ENCODE measurements around the gene TSPAN14. TPM values are rescaled to one million over a fixed set of nuclear protein-coding genes. Genes with fewer than 3 reads are reported as not detected.

The TSPAN14 gene
- total and polyA plus RNA-seq, 2 experiments from 2014 or later = 65.9 to 104 TPM

DNA sequence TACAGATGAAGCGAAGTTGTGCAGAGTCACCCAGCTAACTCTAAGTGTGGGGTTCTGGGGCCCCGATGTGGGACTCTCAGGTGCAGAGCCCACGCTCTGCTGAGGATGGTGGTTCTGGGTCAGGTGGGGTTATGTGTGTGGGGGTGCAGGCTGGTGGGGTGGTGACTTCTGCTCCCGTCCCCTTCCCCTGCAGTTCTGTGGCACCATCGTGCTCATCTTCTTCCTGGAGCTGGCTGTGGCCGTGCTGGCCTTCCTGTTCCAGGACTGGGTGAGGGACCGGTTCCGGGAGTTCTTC, 54.9 kb downstream of the TSPAN14 start:
- H3K9me2 ChIP-seq (replicated peaks; ENCODE audit: insufficient read depth) = no peaks in the 10 kb centered on the region
- H4K20me1 ChIP-seq (ENCODE audit: insufficient read depth, poor library complexity, severe bottlenecking) = peaks cover 3% of the 10 kb centered on the region
- H3K27me3 ChIP-seq = no peaks in the 10 kb centered on the region
- H3K4me1 ChIP-seq (ENCODE audit: insufficient read depth) = peaks cover 34% of the 10 kb centered on the region
- H3K4me3 ChIP-seq = no peak overlapping the region
- WGBS (ENCODE audit: low lambda C conversion rate, missing lambda C conversion rate) = 97% methylated on average over 8 of the region's 8 CpGs
- no peak for DNase-seq (ENCODE audit: low spot score)
- no peak overlapping the region for H2AFZ ChIP-seq
- H3K79me2 ChIP-seq = peaks cover 44% of the 10 kb centered on the region
- no peak overlapping the region for H3K27ac ChIP-seq
- TF ChIP-seq, protein P1, sequence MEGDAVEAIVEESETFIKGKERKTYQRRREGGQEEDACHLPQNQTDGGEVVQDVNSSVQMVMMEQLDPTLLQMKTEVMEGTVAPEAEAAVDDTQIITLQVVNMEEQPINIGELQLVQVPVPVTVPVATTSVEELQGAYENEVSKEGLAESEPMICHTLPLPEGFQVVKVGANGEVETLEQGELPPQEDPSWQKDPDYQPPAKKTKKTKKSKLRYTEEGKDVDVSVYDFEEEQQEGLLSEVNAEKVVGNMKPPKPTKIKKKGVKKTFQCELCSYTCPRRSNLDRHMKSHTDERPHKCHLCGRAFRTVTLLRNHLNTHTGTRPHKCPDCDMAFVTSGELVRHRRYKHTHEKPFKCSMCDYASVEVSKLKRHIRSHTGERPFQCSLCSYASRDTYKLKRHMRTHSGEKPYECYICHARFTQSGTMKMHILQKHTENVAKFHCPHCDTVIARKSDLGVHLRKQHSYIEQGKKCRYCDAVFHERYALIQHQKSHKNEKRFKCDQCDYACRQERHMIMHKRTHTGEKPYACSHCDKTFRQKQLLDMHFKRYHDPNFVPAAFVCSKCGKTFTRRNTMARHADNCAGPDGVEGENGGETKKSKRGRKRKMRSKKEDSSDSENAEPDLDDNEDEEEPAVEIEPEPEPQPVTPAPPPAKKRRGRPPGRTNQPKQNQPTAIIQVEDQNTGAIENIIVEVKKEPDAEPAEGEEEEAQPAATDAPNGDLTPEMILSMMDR (IDR thresholded peaks at IDR 0.05; ENCODE audit: poor library complexity) = no peak
- TF ChIP-seq EZH2 (IDR thresholded peaks at IDR 0.05; ENCODE audit: borderline replicate concordance) (no peak), EZH2phosphoT487 (IDR thresholded peaks at IDR 0.05; ENCODE audit: low read depth, severe bottlenecking, unreplicated experiment) (no peak)
- H3K4me2 ChIP-seq = no peak overlapping the region
- H3K36me3 ChIP-seq (replicated peaks; ENCODE audit: insufficient read depth, low read depth) = peaks cover 6% of the 10 kb centered on the region
- H3K9me3 ChIP-seq (ENCODE audit: low read depth) = no peaks in the 10 kb centered on the region

DNA sequence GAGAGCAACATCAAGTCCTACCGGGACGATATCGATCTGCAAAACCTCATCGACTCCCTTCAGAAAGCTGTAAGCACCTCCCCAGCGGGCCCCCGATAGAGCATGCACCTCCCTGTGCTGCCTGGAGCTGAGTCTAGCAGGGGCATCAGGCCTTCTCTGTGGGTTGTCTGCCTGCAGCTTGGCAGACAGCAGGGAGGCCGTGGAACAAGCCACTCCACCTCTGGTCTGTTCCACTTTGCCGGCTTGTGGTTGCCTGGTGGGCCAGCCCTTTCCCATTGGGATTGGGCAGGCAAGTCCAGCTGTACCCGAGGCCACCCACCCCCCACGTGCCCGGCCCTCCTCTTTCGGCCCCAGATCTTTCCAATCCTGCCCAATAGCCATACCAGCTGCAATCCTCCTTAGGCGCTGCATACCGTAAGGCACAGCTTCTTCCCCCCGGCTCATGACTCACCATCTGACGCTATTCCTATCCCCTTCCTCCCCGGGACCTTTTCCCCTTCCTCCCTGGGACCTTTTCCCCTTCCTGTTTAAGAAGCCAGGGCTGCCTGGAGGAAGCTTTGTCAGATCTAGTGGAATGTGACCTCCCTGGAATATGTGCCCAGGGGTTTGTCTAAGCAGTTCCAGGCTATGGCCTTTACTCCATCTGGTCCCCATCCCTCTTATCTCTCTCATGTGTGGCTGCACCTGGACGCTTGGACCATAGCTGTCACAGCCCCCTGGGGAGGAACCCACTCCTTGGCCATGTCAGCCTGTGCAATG, 55.5 kb downstream of the TSPAN14 start:
- no peak overlapping the region for H3K4me2 ChIP-seq
- WGBS (ENCODE audit: low lambda C conversion rate, missing lambda C conversion rate) = 79% methylated on average over 15 of the region's 18 CpGs
- H3K36me3 ChIP-seq (replicated peaks; ENCODE audit: insufficient read depth, low read depth) = peaks cover 7% of the 10 kb centered on the region
- no peaks in the 10 kb centered on the region for H3K27me3 ChIP-seq
- no peak overlapping the region for H3K27ac ChIP-seq
- H3K9me2 ChIP-seq (replicated peaks; ENCODE audit: insufficient read depth) = no peaks in the 10 kb centered on the region
- H3K79me2 ChIP-seq = peaks cover 43% of the 10 kb centered on the region
- H3K9me3 ChIP-seq (ENCODE audit: low read depth) = no peaks in the 10 kb centered on the region
- no peak overlapping the region for H2AFZ ChIP-seq
- H3K4me3 ChIP-seq = no peak overlapping the region
- DNase-seq (ENCODE audit: low spot score) = no peak
- H3K4me1 ChIP-seq (ENCODE audit: insufficient read depth) = peaks cover 28% of the 10 kb centered on the region
- no peak for TF ChIP-seq EZH2 (IDR thresholded peaks at IDR 0.05; ENCODE audit: borderline replicate concordance)
- TF ChIP-seq, protein P1 (IDR thresholded peaks at IDR 0.05; ENCODE audit: poor library complexity) = no peak
- TF ChIP-seq EZH2phosphoT487 (IDR thresholded peaks at IDR 0.05; ENCODE audit: low read depth, severe bottlenecking, unreplicated experiment) = no peak
- no peaks in the 10 kb centered on the region for H4K20me1 ChIP-seq (ENCODE audit: insufficient read depth, poor library complexity, severe bottlenecking)

DNA sequence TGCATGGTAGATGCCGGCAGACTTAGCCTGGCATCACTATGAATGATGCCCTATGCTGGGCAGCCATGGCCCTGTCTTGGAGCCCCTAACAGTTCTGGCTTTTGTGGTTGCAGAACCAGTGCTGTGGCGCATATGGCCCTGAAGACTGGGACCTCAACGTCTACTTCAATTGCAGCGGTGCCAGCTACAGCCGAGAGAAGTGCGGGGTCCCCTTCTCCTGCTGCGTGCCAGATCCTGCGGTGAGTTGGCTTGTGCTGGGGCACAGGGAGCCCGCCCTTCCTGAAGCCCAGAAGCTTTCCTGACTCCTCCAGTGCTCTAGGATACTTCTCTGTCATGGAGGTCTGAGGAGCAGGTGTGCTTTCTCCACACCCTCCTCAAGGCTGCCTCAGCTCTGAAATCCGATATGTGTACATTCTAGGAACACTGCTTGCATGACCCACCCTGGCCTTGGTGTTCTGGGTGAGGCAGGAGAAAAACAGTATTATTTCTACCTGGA, 58.0 kb downstream of the TSPAN14 start:
- no peak for DNase-seq (ENCODE audit: low spot score)
- Histone ChIP-seq H3K27me3 (no peaks in the 10 kb centered on the region), H3K9me3 (ENCODE audit: low read depth) (no peaks in the 10 kb centered on the region), H3K36me3 (replicated peaks; ENCODE audit: insufficient read depth, low read depth) (peaks cover 11% of the 10 kb centered on the region), H4K20me1 (ENCODE audit: insufficient read depth, poor library complexity, severe bottlenecking) (no peaks in the 10 kb centered on the region), H3K9me2 (replicated peaks; ENCODE audit: insufficient read depth) (no peaks in the 10 kb centered on the region), H3K79me2 (peaks cover 31% of the 10 kb centered on the region), H3K4me3 (no peak overlapping the region), H3K4me1 (ENCODE audit: insufficient read depth) (peaks cover 6% of the 10 kb centered on the region), H3K27ac (no peak overlapping the region), H2AFZ (no peak overlapping the region), H3K4me2 (no peak overlapping the region)
- WGBS (ENCODE audit: low lambda C conversion rate, missing lambda C conversion rate) = 93% methylated on average over 10 of the region's 10 CpGs
- TF ChIP-seq, protein P1 (IDR thresholded peaks at IDR 0.05; ENCODE audit: poor library complexity) = no peak
- TF ChIP-seq EZH2phosphoT487 (IDR thresholded peaks at IDR 0.05; ENCODE audit: low read depth, severe bottlenecking, unreplicated experiment) (no peak), EZH2 (IDR thresholded peaks at IDR 0.05; ENCODE audit: borderline replicate concordance) (no peak)

Measured in hepatocyte (in vitro differentiated cells).